ENCODE data around the gene KCNQ5.

KCNQ5 gene

GRCh38 chr6:73062837-73063236 is 441.0 kb downstream of the KCNQ5 start:
- Histone ChIP-seq H3K4me1 (ENCODE audit: control insufficient read depth, insufficient read depth, low read length) (no peaks in the 10 kb centered on the region), H3K36me3 (ENCODE audit: control insufficient read depth, insufficient read depth, low read length) (no peaks in the 10 kb centered on the region), H3K27me3 (ENCODE audit: control insufficient read depth, insufficient read depth, low read length) (no peaks in the 10 kb centered on the region), H3K9me3 (ENCODE audit: control insufficient read depth, insufficient read depth, low read length) (no peaks in the 10 kb centered on the region), H3K27ac (ENCODE audit: low read length) (no peak overlapping the region), H3K4me3 (ENCODE audit: low read length) (no peak overlapping the region)
- DNase-seq (ENCODE audit: low read depth, low spot score): no peak
- WGBS (ENCODE audit: insufficient coverage, insufficient read length): no CpG with 5 or more reads among the region's 2 CpGs

GRCh38 chr6:73064266-73064665 is 442.4 kb downstream of the KCNQ5 start:
- WGBS (ENCODE audit: insufficient coverage, insufficient read length): no CpG with 5 or more reads among the region's 1 CpG
- no peak overlapping the region for H3K4me3 ChIP-seq (ENCODE audit: low read length)

GRCh38 chr6:73073238-73073637 is 451.4 kb downstream of the KCNQ5 start:
- H3K9me3 ChIP-seq (ENCODE audit: control insufficient read depth, insufficient read depth, low read length): no peaks in the 10 kb centered on the region
- no peak for DNase-seq (ENCODE audit: low read depth, low spot score)
- WGBS (ENCODE audit: insufficient coverage, insufficient read length): no CpG with 5 or more reads among the region's 2 CpGs

More at GRCh38 chr6:73064266-73064665, 442.4 kb downstream of the KCNQ5 start:
- no peak for DNase-seq (ENCODE audit: low read depth, low spot score)
- H3K27me3 ChIP-seq (ENCODE audit: control insufficient read depth, insufficient read depth, low read length): no peaks in the 10 kb centered on the region
- no peaks in the 10 kb centered on the region for H3K9me3 ChIP-seq (ENCODE audit: control insufficient read depth, insufficient read depth, low read length)
- no peaks in the 10 kb centered on the region for H3K36me3 ChIP-seq (ENCODE audit: control insufficient read depth, insufficient read depth, low read length)
- H3K4me1 ChIP-seq (ENCODE audit: control insufficient read depth, insufficient read depth, low read length): no peaks in the 10 kb centered on the region
- H3K27ac ChIP-seq (ENCODE audit: low read length): no peak overlapping the region

GRCh38 chr6:73074175-73074574 is 452.3 kb downstream of the KCNQ5 start:
- Histone ChIP-seq H3K9me3 (ENCODE audit: control insufficient read depth, insufficient read depth, low read length) (no peaks in the 10 kb centered on the region), H3K4me1 (ENCODE audit: control insufficient read depth, insufficient read depth, low read length) (peaks cover 3% of the 10 kb centered on the region; the same call in 1 of the 2 replicates), H3K27me3 (ENCODE audit: control insufficient read depth, insufficient read depth, low read length) (no peaks in the 10 kb centered on the region), H3K4me3 (ENCODE audit: low read length) (no peak overlapping the region), H3K27ac (ENCODE audit: low read length) (no peak overlapping the region), H3K36me3 (ENCODE audit: control insufficient read depth, insufficient read depth, low read length) (no peaks in the 10 kb centered on the region)
- DNase-seq (ENCODE audit: low read depth, low spot score): no peak
- no CpG with 5 or more reads among the region's 1 CpG for WGBS (ENCODE audit: insufficient coverage, insufficient read length)

More at GRCh38 chr6:73073238-73073637, 451.4 kb downstream of the KCNQ5 start:
- H3K4me3 ChIP-seq (ENCODE audit: low read length): no peak overlapping the region
- H3K27me3 ChIP-seq (ENCODE audit: control insufficient read depth, insufficient read depth, low read length): no peaks in the 10 kb centered on the region
- no peaks in the 10 kb centered on the region for H3K36me3 ChIP-seq (ENCODE audit: control insufficient read depth, insufficient read depth, low read length)
- peaks cover 3% of the 10 kb centered on the region; the same call in 1 of the 2 replicates for H3K4me1 ChIP-seq (ENCODE audit: control insufficient read depth, insufficient read depth, low read length)
- no peak overlapping the region for H3K27ac ChIP-seq (ENCODE audit: low read length)

GRCh38 chr6:73076211-73076954 is 454.5 kb downstream of the KCNQ5 start:
- H3K4me1 ChIP-seq (ENCODE audit: control insufficient read depth, insufficient read depth, low read length): peaks cover 3% of the 10 kb centered on the region; the same call in 1 of the 2 replicates
- no peak overlapping the region for H3K27ac ChIP-seq (ENCODE audit: low read length)

GRCh38 chr6:73078333-73078862 is 456.5 kb downstream of the KCNQ5 start:
- H3K4me3 ChIP-seq (ENCODE audit: low read length): no peak overlapping the region
- no peaks in the 10 kb centered on the region for H3K9me3 ChIP-seq (ENCODE audit: control insufficient read depth, insufficient read depth, low read length)
- no peak overlapping the region for H3K27ac ChIP-seq (ENCODE audit: low read length)
- H3K4me1 ChIP-seq (ENCODE audit: control insufficient read depth, insufficient read depth, low read length): peaks cover 3% of the 10 kb centered on the region; the same call in 1 of the 2 replicates
- H3K27me3 ChIP-seq (ENCODE audit: control insufficient read depth, insufficient read depth, low read length): no peaks in the 10 kb centered on the region
- no peak for DNase-seq (ENCODE audit: low read depth, low spot score)
- no peaks in the 10 kb centered on the region for H3K36me3 ChIP-seq (ENCODE audit: control insufficient read depth, insufficient read depth, low read length)
- no CpG with 5 or more reads among the region's 1 CpG for WGBS (ENCODE audit: insufficient coverage, insufficient read length)

More at GRCh38 chr6:73076211-73076954, 454.5 kb downstream of the KCNQ5 start:
- Histone ChIP-seq H3K9me3 (ENCODE audit: control insufficient read depth, insufficient read depth, low read length) (no peaks in the 10 kb centered on the region), H3K4me3 (ENCODE audit: low read length) (no peak overlapping the region), H3K27me3 (ENCODE audit: control insufficient read depth, insufficient read depth, low read length) (no peaks in the 10 kb centered on the region), H3K36me3 (ENCODE audit: control insufficient read depth, insufficient read depth, low read length) (no peaks in the 10 kb centered on the region)
- no peak for DNase-seq (ENCODE audit: low read depth, low spot score)

- Histone ChIP-seq H3K27me3 (ENCODE audit: control insufficient read depth, insufficient read depth, low read length) (no peaks in the 10 kb centered on the region), H3K4me3 (ENCODE audit: low read length) (no peak overlapping the region), H3K4me1 (ENCODE audit: control insufficient read depth, insufficient read depth, low read length) (peaks cover 3% of the 10 kb centered on the region; the same call in 1 of the 2 replicates), H3K9me3 (ENCODE audit: control insufficient read depth, insufficient read depth, low read length) (no peaks in the 10 kb centered on the region), H3K36me3 (ENCODE audit: control insufficient read depth, insufficient read depth, low read length) (no peaks in the 10 kb centered on the region), H3K27ac (ENCODE audit: low read length) (no peak overlapping the region)
- no peak for DNase-seq (ENCODE audit: low read depth, low spot score)
- WGBS (ENCODE audit: insufficient coverage, insufficient read length): no CpG with 5 or more reads among the region's 5 CpGs
Observed at GRCh38 chr6:73078908-73079610, 457.2 kb downstream of the KCNQ5 start.

GRCh38 chr6:73079611-73079955 is 457.7 kb downstream of the KCNQ5 start:
- Histone ChIP-seq H3K4me1 (ENCODE audit: control insufficient read depth, insufficient read depth, low read length) (peaks cover 3% of the 10 kb centered on the region; the same call in 1 of the 2 replicates), H3K27ac (ENCODE audit: low read length) (no peak overlapping the region), H3K4me3 (ENCODE audit: low read length) (no peak overlapping the region), H3K36me3 (ENCODE audit: control insufficient read depth, insufficient read depth, low read length) (no peaks in the 10 kb centered on the region), H3K9me3 (ENCODE audit: control insufficient read depth, insufficient read depth, low read length) (no peaks in the 10 kb centered on the region), H3K27me3 (ENCODE audit: control insufficient read depth, insufficient read depth, low read length) (no peaks in the 10 kb centered on the region)
- no CpG with 5 or more reads among the region's 3 CpGs for WGBS (ENCODE audit: insufficient coverage, insufficient read length)
- no peak for DNase-seq (ENCODE audit: low read depth, low spot score)

GRCh38 chr6:73079978-73080377 is 458.1 kb downstream of the KCNQ5 start:
- no CpG with 5 or more reads among the region's 3 CpGs for WGBS (ENCODE audit: insufficient coverage, insufficient read length)
- DNase-seq (ENCODE audit: low read depth, low spot score): no peak
- Histone ChIP-seq H3K9me3 (ENCODE audit: control insufficient read depth, insufficient read depth, low read length) (no peaks in the 10 kb centered on the region), H3K4me1 (ENCODE audit: control insufficient read depth, insufficient read depth, low read length) (peaks cover 3% of the 10 kb centered on the region; the same call in 1 of the 2 replicates), H3K27ac (ENCODE audit: low read length) (no peak overlapping the region), H3K27me3 (ENCODE audit: control insufficient read depth, insufficient read depth, low read length) (no peaks in the 10 kb centered on the region), H3K4me3 (ENCODE audit: low read length) (no peak overlapping the region), H3K36me3 (ENCODE audit: control insufficient read depth, insufficient read depth, low read length) (no peaks in the 10 kb centered on the region)

GRCh38 chr6:73081955-73082354 is 460.1 kb downstream of the KCNQ5 start:
- DNase-seq (ENCODE audit: low read depth, low spot score): no peak
- WGBS (ENCODE audit: insufficient coverage, insufficient read length): no CpG with 5 or more reads among the region's 2 CpGs
- Histone ChIP-seq H3K27ac (ENCODE audit: low read length) (no peak overlapping the region), H3K36me3 (ENCODE audit: control insufficient read depth, insufficient read depth, low read length) (no peaks in the 10 kb centered on the region), H3K4me1 (ENCODE audit: control insufficient read depth, insufficient read depth, low read length) (peaks cover under 1% of the 10 kb centered on the region; the same call in 1 of the 2 replicates), H3K9me3 (ENCODE audit: control insufficient read depth, insufficient read depth, low read length) (no peaks in the 10 kb centered on the region), H3K4me3 (ENCODE audit: low read length) (no peak overlapping the region), H3K27me3 (ENCODE audit: control insufficient read depth, insufficient read depth, low read length) (no peaks in the 10 kb centered on the region)

All from iPS DF 6.9 (cell line).